ENCODE results near the gene KCTD7.
"Not testable (repeated sequence)": the region's sequence is repeated elsewhere in the genome, so short reads cannot be mapped to it uniquely, and the experiment has no call there.

The KCTD7 gene

DNA sequence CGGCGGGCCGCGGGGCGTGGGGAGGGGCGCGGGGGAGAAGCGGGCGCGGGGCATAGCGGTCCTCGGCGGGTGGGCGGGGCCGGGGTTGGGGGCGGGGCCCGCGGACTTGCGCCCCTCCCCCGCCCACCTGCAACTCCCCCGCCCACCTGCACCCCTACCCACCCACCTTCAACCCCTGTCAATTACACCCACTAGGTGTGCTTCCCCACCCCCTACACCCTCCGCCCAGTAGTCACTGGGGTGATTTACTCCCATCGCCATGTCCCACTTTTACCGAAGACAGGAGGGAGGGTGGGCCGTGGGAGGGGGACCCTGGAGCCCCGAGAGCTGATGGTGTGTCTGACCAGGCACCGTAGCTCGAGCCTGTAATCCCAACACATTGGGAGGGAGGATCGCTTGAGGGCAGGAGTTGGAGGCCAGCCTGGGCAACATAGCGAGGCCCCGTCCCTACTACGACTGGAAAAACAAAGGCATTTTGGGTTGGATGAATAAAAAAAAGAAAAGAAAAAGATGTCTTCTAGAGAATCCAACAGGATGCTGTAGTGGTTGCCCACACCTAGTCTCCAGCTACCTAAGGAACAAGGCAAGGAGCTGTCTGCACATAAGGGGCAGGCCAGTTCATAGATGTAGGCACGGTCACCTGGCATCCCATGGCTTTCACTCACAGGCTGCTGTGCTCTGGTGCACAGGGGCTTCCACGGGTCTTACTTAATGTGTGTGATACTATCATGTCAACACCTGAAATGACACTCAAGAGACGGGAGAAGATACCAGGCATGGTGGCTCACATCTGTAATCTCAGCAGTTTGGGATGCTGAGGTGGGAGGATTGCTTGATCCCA, 761 bp downstream of the KCTD7 start:
- no peak for DNase-seq (ENCODE audit: low spot score)
- TF ChIP-seq CTCF (IDR thresholded peaks at IDR 0.05; ENCODE audit: borderline replicate concordance, control extremely low read depth, extremely low read depth, insufficient read depth, missing control alignments), result no peak
- in situ Hi-C loops (cut with MboI; ENCODE audit: low sequenced_read_pairs, unreplicated experiment), result no loop called here

- in situ Hi-C loops (cut with MboI; ENCODE audit: low sequenced_read_pairs, unreplicated experiment), result no loop called here
- no peak for DNase-seq (ENCODE audit: low spot score)
- no peak for TF ChIP-seq CTCF (IDR thresholded peaks at IDR 0.05; ENCODE audit: borderline replicate concordance, control extremely low read depth, extremely low read depth, insufficient read depth, missing control alignments)
Observed at GRCh38 chr7:66630531-66630930, 1.9 kb downstream of the KCTD7 start.

DNA sequence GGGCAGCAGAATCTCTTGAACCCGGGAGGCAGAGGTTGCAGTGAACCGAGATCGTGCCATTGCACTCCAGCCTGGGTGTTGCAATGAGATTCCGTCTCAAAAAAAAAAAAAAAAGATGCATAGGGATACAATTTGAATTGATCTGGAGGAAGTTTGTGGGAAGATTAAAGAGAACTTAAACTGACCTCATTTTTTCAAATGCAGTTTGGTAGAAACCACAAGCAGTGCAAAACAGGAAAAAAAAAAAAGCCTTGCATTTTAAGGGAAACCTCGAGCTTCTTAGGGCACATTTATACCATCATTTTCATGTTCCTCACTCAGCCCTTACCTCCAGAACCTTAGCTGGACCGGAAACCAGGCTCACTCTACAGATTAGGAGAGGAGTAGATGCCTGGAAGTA, 2.8 kb downstream of the KCTD7 start:
- TF ChIP-seq CTCF (IDR thresholded peaks at IDR 0.05; ENCODE audit: borderline replicate concordance, control extremely low read depth, extremely low read depth, insufficient read depth, missing control alignments), result no peak
- no peak for DNase-seq (ENCODE audit: low spot score)
- in situ Hi-C loops (cut with MboI; ENCODE audit: low sequenced_read_pairs, unreplicated experiment), result no loop called here

DNA sequence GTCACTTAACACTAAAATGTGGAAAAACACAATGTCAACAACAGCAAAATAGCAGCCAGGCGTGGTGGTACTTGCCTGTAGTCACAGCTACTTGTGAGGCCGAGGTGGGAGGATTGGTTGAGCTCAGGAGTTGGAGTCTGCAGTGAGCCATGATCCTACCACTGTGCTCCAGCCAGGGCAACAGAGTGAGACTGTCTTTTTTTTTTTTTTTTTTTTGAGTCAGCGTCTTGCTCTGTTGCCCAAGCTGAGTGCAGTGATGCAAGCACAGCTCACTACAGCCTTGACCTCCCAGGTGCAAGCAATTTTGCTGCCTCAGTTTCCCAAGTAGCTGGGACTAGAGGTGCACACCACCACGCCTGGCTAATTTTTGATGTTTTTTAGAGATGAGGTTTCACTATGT, 6.1 kb downstream of the KCTD7 start:
- in situ Hi-C loops (cut with MboI; ENCODE audit: low sequenced_read_pairs, unreplicated experiment), result no loop called here
- TF ChIP-seq CTCF (IDR thresholded peaks at IDR 0.05; ENCODE audit: borderline replicate concordance, control extremely low read depth, extremely low read depth, insufficient read depth, missing control alignments), result no peak
- no peak for DNase-seq (ENCODE audit: low spot score)

DNA sequence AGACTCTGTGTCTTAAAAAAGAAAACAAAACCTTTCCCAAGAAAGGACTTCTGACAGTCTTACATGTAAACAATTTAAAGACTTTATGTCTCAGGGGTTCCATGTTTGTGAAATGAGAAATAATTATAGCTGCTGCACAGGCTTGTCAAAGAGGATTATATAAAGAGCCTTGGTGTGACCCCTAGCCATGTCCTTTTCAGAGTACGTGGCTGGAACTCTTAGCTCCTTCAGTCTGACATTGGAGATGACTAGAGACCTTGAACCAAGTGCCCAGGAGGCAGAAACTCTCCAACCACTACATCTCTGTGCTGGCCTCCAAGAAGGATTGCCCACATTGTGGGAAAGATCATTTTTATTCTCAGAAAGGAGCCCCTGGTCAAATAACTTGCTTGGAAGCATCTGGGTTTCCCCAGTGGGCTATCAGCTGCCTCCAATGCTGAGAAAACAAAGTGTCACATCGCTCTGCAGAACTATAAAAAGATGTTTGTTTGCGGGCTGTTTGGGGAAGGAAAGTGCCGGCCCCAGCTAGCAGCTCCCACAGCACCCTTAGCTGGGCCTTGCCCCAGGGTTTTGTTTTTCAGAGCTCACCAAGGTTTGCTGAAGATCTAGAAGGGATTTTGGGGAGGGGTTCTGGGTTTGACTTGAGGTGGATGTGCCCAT, 6.8 kb downstream of the KCTD7 start:
- DNase-seq (ENCODE audit: low spot score); in situ Hi-C loops (cut with MboI; ENCODE audit: low sequenced_read_pairs, unreplicated experiment): not testable (repeated sequence)

DNA sequence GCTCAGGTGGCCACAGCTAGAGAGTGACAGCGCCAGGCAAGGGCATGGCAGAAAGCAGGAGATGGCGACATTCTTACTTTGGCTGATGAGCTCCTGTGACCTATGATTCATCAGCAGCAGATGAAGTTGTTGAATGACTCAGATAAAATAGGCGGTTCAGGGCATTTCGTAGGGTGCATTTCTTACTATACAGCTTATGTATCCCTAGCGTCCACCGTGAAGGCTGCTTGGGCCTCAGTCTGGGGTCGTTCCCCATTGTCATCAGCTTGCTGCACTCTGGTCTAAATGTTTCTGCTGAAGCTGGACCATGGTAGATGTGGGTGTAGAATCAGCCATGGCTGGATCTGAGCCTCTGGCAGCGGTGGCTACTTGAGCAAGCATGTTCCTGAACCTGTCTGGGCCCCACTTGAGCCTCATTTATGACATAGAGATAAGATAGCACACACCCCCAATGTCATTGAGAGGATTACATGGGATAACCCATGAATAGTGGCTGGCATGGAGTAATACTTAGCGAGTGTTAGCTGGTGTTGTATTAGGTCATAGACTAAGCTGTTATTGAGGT, 7.4 kb downstream of the KCTD7 start:
- in situ Hi-C loops (cut with MboI; ENCODE audit: low sequenced_read_pairs, unreplicated experiment); DNase-seq (ENCODE audit: low spot score): not testable (repeated sequence)

DNA sequence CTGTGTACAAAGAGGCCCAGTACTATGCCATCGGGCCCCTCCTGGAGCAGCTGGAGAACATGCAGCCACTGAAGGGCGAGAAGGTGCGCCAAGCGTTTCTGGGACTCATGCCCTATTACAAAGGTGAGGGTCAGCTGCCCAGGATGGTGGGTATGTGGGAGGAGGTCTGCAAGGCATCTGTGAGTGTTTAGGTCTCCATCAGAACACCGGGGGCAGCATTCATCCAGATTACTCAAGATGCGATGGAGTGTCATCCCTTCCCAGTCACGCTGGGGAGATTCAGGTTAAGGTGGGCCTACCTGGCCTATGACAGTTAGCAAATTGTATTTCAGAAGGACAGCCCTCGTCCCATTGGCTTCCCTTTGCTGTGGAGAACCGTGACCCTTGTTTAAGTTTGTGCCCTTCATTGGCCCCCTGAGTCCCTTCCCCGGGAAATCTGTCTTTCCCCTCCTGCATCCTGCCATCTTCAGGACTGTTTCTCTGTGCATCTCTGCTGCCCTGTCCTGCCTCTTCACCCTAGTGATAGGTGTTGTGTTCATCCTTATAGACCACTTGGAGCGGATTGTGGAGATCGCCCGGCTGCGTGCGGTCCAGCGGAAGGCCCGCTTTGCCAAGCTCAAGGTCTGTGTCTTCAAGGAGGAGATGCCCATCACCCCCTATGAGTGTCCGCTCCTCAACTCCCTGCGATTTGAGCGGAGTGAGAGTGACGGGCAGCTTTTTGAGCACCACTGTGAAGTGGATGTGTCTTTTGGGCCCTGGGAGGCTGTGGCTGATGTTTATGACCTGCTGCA, 9.8 kb downstream of the KCTD7 start:
- TF ChIP-seq CTCF (IDR thresholded peaks at IDR 0.05; ENCODE audit: borderline replicate concordance, control extremely low read depth, extremely low read depth, insufficient read depth, missing control alignments), result no peak
- no peak for DNase-seq (ENCODE audit: low spot score)
- in situ Hi-C loops (cut with MboI; ENCODE audit: low sequenced_read_pairs, unreplicated experiment), result no loop called here

Data from GM13976 (cell line).